K562 (cell line): Measurements from ENCODE around the gene ADCY5.

Experiments used
- CEBPB ChIP-seq: fragments of 450-650 bp; IDR thresholded peaks from 2 replicates; pipeline ENCODE4 v1.6.1; 2016; ENCODE audit warnings: missing genetic modification characterization, missing compliant biosample characterization
- CTCF ChIP-seq, 3 experiments: IDR thresholded peaks in 2 of 3; conservative IDR thresholded peaks in 1 of 3; 2 replicates each; pipeline ENCODE4 v1.5.1; 2011 to 2012; ENCODE audit warnings: low read length in 3 of 3, mild to moderate bottlenecking in 3 of 3, control low read depth in 2 of 3, improper control_type of control experiment in 1 of 3, inconsistent platforms in 1 of 3, low read depth in 1 of 3, mixed read lengths in 1 of 3, moderate library complexity in 1 of 3; ENCODE audit not compliant: insufficient read depth in 2 of 3
- NR2F6 ChIP-seq: fragments of 450-650 bp; formaldehyde crosslinking; IDR thresholded peaks from 2 replicates; pipeline ENCODE4 v1.4.0; 2020; ENCODE audit warnings: mild to moderate bottlenecking
- PCBP1 ChIP-seq: fragments of 200-400 bp; formaldehyde crosslinking; IDR thresholded peaks from 2 replicates; pipeline ENCODE4 v1.6.1; 2018; ENCODE audit warnings: mild to moderate bottlenecking, low read depth, low read length; ENCODE audit not compliant: poor library complexity, severe bottlenecking
- PREB ChIP-seq: sonication (generic); formaldehyde crosslinking; IDR thresholded peaks from 2 replicates; pipeline ENCODE4 v1.8.1; 2023; ENCODE audit warnings: mild to moderate bottlenecking, missing genetic modification reagents

GRCh38 chr3:123405021-123405420 lies 43.9 kb downstream of the ADCY5 start:
- TF ChIP-seq CTCF (IDR thresholded peaks at IDR 0.05 in 2 of 3, conservative IDR thresholded peaks at IDR 0.05 in 1 of 3; ENCODE audit: insufficient read depth in 2 of 3, low read depth in 1 of 3, low read length in 3 of 3) (no peak), NR2F6 (CRISPR knock-in tag) (no peak), CEBPB (tag) (no peak), PCBP1 (no peak), PREB (no peak)
